Muscle of arm (tissue), 12 donors: ENCODE data around the gene NR2F2. TPM values are rescaled to one million over a fixed set of nuclear protein-coding genes. Genes with fewer than 3 reads are reported as not detected.
"Not testable (repeated sequence)": the region's sequence is repeated elsewhere in the genome, so short reads cannot be mapped to it uniquely, and the experiment has no call there.

Experiments used
- DNase-seq: peaks from one replicate; pipeline ENCODE4 v3.0.0-alpha.2; 2013
- polyA plus RNA-seq, 12 donors: library from polyadenylated mRNA; unstranded; fragments of 120-200 nt; gene quantifications; one replicate each; pipeline ENCODE4 v1.2.1, GENCODE V29; 2013; ENCODE audit not compliant: insufficient read length in 12 of 12

The NR2F2 gene
- polyA plus RNA-seq, 12 donors, result 43.3 to 88.7 (median 55.2) TPM; not detected in 1

DNA sequence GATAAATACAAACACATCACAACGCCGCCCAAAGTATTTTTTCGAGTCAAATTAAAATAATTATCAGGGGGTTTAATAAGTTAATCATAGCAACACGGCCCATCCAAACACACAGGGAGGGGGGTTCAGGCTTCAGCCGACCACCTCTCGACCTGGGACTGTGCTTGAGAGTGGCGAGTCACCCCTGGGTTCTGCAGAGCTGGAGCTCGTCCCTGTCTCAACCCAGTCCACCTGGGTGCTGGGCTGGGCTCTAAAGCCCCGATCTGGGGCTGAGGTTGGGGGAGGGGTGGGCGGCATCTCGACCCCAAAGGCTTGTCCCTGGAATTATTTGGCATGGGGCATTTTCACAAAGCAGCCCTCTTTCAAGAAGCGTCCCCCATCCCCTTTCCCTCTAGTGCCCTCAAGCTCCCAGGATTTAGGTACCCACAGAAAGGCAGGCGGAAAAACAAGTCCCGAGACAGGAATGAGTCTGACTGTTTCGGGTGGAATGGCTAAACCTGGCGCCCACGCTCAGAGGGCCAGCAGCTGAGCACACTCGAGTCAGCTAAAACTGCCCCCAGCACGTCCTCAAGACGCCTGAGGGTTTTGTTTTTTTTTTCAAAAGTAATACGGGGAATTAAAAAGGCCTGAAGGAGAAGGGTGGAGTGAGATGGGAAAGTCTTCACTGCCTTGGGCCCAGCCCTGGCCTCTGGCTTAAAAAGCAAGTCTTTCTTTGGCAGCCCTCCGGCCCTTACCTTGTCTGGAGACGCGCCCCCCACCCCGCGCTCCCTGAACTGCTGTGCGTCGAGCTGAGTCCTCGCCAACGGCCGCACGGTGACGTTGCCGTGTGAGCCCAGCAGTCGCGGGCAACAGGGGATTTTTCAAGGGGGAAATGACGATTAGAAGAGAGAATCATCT, 32.5 kb downstream of the NR2F2 start:
- DNase-seq, result no peak

DNA sequence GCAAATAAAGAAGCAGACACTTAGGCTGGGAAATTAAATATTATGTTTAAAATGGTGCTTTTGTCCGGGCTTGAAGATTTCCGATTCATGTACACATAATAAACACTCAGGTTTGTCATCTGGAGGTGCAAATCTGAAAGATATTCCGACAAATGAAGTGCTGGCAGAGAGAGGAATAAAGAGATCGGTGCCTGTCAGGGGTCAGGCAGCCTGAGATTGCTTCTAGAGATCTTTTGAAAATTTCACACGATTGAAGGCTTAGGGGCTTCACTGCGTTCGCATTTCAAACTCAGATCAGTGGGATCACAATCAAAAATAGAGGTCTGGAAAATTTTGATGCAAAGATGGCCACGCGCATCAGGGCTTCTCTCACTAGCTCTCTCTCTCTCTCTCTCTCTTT, 33.2 kb downstream of the NR2F2 start:
- DNase-seq, result no peak

DNA sequence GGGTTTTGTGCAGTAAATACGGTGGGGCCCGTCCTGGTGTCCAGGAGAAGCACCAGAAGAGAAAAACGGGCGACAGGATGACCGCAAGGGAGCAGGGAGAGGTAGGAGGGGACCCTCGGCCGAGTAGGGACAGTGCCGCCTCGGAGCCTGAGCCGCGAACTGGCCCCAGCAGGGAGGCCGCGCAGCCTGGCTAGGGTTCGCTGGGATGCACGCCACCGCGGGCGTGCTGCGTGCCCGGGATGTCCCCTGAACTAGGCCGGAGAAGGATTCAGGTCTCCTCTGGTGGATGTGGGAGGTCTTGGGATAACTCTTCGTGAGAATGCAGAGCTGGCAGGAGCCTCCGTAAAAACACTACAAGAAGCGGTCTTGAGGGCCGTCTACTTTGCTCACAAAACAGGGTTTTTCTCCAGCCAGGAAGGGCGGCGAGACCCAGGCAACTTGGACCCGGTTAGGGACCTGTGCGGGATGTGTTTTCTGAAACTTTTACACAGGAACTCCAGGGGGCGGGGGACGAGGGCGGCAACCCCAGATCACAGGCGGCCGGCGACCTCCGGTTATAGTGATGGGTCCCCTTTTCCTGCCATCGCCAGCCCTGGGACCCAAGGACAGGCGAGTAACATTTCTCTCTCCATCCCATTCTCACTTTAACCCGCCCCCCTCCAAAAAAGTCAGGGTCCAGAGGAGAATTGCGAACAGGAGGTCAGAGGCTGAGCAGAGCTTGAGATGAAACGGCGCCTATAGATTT, 35.5 kb downstream of the NR2F2 start:
- DNase-seq, result no peak

DNA sequence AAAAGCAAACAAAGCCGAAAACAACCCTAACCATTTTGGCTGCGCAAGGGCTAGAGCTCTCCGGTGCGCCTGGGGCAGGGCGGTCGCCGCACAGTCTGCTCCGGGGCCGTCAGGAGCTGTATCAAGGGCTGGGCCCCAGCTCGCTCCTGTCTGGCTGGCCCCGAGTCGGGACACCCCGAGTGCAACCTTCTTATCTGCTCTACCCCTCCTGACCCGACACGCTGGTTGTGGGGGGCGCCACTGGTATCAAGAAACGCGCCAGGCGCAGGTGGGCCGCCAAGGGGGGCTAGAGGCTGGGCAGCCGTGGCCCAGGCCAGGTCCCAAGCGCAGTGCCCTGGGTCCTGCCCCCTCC, 36.0 kb downstream of the NR2F2 start:
- no peak for DNase-seq

DNA sequence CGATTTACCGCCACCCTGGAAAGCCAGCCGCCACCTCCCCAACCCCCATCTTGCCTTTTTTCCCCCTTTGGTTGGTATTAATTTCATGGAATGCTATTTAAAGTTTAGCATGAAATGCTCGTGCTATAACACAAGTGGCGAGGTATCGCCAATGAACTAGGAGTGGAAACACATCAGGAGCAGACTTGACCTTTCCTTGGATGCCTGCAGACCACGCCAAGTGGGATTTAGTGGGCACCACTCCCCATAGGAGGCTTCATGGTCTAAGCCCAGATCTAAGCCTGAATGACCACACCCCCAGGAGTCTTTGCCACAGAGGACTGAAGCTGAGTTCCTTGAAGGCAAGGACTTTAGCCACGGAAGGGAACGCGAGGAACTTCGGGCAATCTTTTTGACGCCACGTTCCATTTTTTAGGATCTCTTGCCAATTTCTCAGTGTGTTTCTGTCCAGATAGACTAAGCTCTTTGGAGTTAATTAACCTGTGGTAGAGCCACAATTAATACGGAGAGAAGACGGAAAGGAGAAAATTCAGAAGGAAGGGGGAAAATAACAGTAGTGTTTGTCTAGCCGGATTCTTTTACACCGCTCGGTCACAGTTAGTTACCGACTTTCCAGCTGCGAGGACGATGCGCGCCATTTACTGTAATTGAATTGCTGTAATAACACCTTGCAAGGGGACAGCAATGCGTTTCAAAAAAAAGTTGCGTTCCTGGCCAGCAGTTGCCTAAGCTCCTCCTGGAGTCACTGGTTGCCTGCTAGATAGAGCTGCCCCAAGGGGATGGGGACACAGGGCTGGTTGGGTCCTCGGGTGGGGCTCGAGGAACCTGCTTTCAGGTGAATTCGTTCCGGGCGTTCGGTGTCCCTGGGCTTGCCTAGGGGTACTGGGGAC, 37.1 kb downstream of the NR2F2 start:
- no peak for DNase-seq

DNA sequence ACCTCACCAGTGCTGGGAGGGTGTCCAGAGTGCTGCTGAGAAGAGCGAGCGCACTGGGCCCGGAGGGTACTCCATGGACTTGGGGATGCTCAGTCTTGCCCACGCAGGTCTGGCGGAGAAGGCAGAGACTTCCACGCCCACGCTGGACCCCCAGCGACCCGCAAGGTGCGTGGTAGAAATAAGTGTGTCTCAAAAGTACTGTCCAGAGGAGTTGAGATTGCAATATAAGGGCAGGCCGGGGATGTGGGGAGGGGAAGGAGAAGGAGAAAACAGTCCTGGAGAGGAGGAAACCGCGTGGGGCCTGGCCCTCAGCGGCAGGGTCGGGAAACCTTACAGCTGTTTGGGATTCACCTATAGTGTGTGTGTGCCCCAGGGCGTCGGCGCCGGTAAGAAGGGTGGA, 38.9 kb downstream of the NR2F2 start:
- no peak for DNase-seq

DNA sequence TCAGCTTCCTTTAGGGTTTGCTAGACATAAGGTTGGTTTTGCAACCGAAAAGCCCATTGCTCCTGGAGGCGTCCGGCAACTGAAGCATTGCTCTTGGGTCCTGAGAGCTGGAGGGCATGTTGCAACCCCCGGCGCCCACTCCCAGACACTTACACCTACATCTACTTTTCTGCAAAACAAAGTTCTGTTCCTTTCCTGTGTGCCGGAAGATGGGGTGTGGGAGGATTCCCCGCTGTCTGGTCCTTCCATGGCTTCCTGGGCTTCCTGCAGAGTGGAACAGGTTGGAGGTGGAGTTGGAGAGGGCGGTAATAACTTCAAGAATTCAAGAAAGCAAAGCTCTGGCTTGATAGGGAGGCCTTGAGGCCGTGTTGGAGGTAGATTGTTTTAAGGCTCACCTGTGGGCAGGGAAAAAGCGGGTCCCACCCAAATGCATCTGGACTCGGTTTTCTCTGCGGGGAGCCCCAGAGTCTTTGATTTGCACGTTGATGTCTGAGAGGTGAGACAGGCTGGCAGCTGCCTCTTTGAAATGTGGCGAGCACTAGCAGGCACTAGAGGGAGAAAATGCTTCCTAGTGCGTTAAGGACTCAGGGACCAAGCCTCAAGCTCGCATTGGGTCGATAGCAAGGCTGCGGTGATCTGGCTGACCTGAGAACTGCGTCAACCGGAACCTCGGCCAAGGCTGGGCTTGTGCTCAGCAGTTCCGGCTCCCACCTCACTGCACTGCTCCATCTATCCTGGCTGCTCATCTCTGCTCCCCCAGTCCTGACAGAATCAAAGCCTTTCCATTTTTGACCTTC, 39.5 kb downstream of the NR2F2 start:
- DNase-seq, result no peak

DNA sequence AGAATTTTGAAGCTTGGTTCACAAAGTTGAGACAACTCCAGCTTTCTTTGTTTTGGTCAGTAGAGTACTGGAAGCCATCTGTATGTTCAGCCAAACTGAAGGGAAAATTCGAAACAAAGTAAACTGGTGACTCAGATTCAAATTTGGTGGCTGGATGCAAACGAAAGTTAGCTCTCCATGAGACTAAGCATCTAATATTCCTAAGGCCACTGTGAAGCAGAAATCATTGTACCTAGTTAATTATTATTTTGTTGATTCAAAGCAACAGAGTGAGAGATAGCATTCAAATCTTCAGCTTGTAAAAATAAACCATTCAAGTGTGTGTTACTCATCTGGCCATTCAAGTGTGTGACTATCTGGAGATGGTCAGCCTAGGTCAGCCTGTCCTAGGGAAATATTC, 42.1 kb downstream of the NR2F2 start:
- no peak for DNase-seq

DNA sequence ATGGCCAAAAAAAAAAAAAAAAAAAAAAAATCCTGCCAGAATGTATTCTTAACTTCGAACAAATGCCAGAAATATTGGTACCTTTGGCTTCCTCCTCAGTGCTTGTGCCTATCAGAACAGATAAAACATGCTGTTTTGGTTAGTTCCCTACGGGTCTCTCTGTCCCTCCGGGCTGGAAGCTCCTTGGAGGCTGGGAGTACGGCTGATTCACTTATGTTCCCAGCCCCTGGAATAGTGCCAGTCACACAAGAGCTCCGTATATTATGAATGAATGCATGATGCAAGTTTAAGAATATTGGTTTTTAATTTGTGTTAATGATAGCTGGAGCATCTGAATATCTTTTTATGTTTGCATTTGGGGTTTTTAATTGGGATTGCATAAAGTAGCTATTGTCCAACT, 44.0 kb downstream of the NR2F2 start:
- no peak for DNase-seq

DNA sequence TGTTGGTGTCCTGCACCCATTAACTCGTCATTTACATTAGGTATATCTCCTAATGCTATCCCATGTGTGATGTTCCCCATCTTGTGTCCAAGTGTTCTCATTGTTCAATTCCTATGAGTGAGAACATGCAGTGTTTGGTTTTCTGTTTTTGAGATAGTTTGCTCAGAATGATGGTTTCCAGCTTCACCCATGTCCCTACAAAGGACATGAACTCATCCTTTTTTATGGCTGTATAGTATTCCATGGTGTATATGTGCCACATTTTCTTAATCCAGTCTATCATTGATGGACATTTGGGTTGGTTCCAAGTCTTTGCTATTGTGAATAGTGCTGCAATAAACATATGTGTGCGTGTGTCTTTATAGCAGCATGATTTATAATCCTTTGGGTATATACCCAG, 49.1 kb downstream of the NR2F2 start:
- DNase-seq, result not testable (repeated sequence)

DNA sequence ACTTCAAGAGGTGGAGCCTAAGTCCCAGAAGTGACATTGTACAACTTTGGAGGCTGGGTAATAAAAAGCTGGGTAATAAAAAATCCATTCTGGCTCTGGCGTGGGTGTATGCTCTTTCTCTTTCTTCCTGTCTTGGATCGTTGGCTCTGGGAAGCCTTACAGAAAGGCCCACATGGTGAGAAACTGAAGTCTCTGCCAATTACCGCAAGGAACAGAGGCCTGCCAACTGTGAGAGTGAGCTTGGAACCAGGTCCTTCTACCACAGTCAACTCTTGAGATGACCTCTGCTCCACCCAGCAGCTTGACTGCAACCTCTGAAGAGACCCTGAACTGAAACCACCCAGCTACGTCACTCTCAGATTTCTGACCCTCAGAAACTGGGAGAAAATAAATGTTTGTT, 51.0 kb downstream of the NR2F2 start:
- no peak for DNase-seq

DNA sequence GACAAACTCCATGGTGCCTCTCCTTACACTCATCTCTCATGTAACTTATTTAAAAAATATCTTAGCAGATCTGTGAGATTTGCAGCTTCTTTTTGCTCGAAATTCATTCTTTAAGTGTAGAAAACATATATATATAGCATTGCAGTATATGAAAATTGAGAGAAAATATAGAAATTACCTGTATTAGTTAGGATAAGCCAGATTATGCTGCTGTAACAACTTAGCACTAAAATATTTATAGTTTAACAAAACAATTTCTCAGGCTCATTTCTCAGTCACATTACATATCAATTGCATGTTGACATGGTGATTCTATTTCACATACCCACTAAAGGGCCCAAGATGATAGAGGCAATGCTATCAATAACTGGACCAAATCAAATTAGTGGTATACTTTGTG, 54.7 kb downstream of the NR2F2 start:
- DNase-seq, result no peak

DNA sequence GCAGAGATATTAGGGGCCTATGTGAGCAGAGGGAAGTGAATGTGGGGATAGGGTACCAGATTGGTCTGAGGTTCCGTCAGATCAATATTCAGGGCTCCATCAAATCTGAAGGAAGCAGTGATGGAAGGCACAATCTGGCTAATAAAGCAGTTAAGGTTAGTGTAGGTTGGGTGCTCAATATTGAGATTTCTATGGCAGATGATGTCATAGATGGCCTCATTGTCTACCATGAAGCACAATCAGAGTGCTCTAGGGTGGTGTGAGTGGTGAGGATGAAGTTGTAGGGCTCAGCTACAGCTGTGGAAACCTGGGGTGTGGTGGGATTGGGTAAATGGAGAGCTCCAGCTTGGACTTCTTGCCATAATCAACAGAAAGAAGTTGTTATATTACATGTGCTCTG, 58.2 kb downstream of the NR2F2 start:
- DNase-seq, result no peak
